Osteoblast (primary cell): Measurements from ENCODE around the gene OGFOD2. TPM values are rescaled to one million over a fixed set of nuclear protein-coding genes. Genes with fewer than 3 reads are reported as not detected.

ENCODE experiments used
- DNase-seq: peaks from one replicate; pipeline ENCODE4 v3.0.0; 2011; ENCODE audit warnings: low spot score, mixed read lengths; ENCODE audit not compliant: insufficient read length; ENCODE audit errors: missing footprints
- H2AFZ ChIP-seq: 2 replicates; pipeline ENCODE4 v1.6.0; 2011; ENCODE audit warnings: mild to moderate bottlenecking, low read length
- H3K27ac ChIP-seq: 2 replicates; pipeline ENCODE4 v1.5.1; 2011; ENCODE audit warnings: mild to moderate bottlenecking, low read depth, low read length, moderate library complexity
- H3K27me3 ChIP-seq: 2 replicates; pipeline ENCODE4 v1.6.0; 2012; ENCODE audit warnings: mild to moderate bottlenecking, control low read depth, inconsistent platforms, low read length, moderate library complexity; ENCODE audit not compliant: insufficient read depth
- H3K36me3 ChIP-seq: 2 replicates; pipeline ENCODE4 v1.5.1; 2011; ENCODE audit warnings: mild to moderate bottlenecking, low read length, control low read depth, moderate library complexity; ENCODE audit not compliant: insufficient read depth
- H3K4me1 ChIP-seq: 2 replicates; pipeline ENCODE4 v1.5.1; 2011; ENCODE audit warnings: mild to moderate bottlenecking, low read length, control low read depth, moderate library complexity; ENCODE audit not compliant: insufficient read depth
- H3K4me2 ChIP-seq: 2 replicates; pipeline ENCODE4 v1.6.0; 2011; ENCODE audit warnings: mild to moderate bottlenecking, low read length; ENCODE audit not compliant: insufficient read depth
- H3K4me3 ChIP-seq: fragments of 200-600 bp; sonication (generic); 3 replicates; pipeline ENCODE4 v1.5.1; 2012; ENCODE audit warnings: mild to moderate bottlenecking, low read length, inconsistent platforms; ENCODE audit not compliant: insufficient read depth
- H3K79me2 ChIP-seq: 2 replicates; pipeline ENCODE4 v1.6.0; 2012; ENCODE audit warnings: mild to moderate bottlenecking, low read length, control low read depth, inconsistent platforms; ENCODE audit not compliant: insufficient read depth
- H3K9me3 ChIP-seq: 2 replicates; pipeline ENCODE4 v1.5.1; 2011; ENCODE audit warnings: low read depth, low read length, control low read depth
- H4K20me1 ChIP-seq: 2 replicates; pipeline ENCODE4 v1.6.0; 2012; ENCODE audit warnings: mild to moderate bottlenecking, low read length, control low read depth; ENCODE audit not compliant: insufficient read depth
- CTCF ChIP-seq: IDR thresholded peaks from 2 replicates; pipeline ENCODE4 v1.5.1; 2011; ENCODE audit warnings: mild to moderate bottlenecking, low read depth, low read length, moderate library complexity; ENCODE audit errors: extremely low read depth
- total RNA-seq: library from RNA; depleted of rRNA; stranded (reverse); fragments of >200 nt; gene quantifications from 2 replicates; pipeline ENCODE4 v1.2.3, GENCODE V29; 2012

The OGFOD2 gene
- total RNA-seq, 1 donor: 6.5 TPM

GRCh38 chr12:122985338-122986257 lies 10.6 kb downstream of the OGFOD2 start:
- H4K20me1 ChIP-seq: peaks cover 12% of the 10 kb centered on the region
- H3K36me3 ChIP-seq: peaks cover 13% of the 10 kb centered on the region
- peaks cover 29% of the 10 kb centered on the region for H3K79me2 ChIP-seq
- no peak overlapping the region for H3K4me2 ChIP-seq
- peaks cover 36% of the 10 kb centered on the region for H3K4me1 ChIP-seq
- H3K27ac ChIP-seq: no peak overlapping the region
- DNase-seq: peak; percentile 87
- no peak overlapping the region for H2AFZ ChIP-seq
- no peak overlapping the region for H3K4me3 ChIP-seq
- no peaks in the 10 kb centered on the region for H3K27me3 ChIP-seq
- H3K9me3 ChIP-seq: no peaks in the 10 kb centered on the region
- TF ChIP-seq CTCF: no peak

- H3K27ac ChIP-seq: no peak overlapping the region
- H3K4me1 ChIP-seq: peaks cover 34% of the 10 kb centered on the region
- peaks cover 21% of the 10 kb centered on the region for H3K79me2 ChIP-seq
- H3K4me2 ChIP-seq: no peak overlapping the region
- DNase-seq: peak; percentile 85
- H2AFZ ChIP-seq: no peak overlapping the region
- H4K20me1 ChIP-seq: peaks cover 8% of the 10 kb centered on the region
- no peak overlapping the region for H3K4me3 ChIP-seq
- TF ChIP-seq CTCF: no peak
- no peaks in the 10 kb centered on the region for H3K27me3 ChIP-seq
- peaks cover 13% of the 10 kb centered on the region for H3K36me3 ChIP-seq
- H3K9me3 ChIP-seq: no peaks in the 10 kb centered on the region
These were observed 11.3 kb downstream of the OGFOD2 start for GRCh38 chr12:122986258-122986871.

GRCh38 chr12:122987086-122987951 lies 12.3 kb downstream of the OGFOD2 start:
- Histone ChIP-seq H3K27me3 (no peaks in the 10 kb centered on the region), H3K36me3 (peaks cover 12% of the 10 kb centered on the region), H3K79me2 (peaks cover 11% of the 10 kb centered on the region), H2AFZ (no peak overlapping the region), H3K27ac (no peak overlapping the region), H3K9me3 (no peaks in the 10 kb centered on the region), H3K4me2 (no peak overlapping the region), H4K20me1 (peaks cover 3% of the 10 kb centered on the region), H3K4me1 (peaks cover 24% of the 10 kb centered on the region), H3K4me3 (no peak overlapping the region)
- TF ChIP-seq CTCF: no peak
- DNase-seq: peak; percentile 79
